Measurements from ENCODE around the gene F2RL2. TPM values are rescaled to one million over a fixed set of nuclear protein-coding genes. Genes with fewer than 3 reads are reported as not detected.
A peak's percentile ranks its signal among the peaks of the same experiment; 100 is the strongest.

F2RL2 gene
- total and polyA plus RNA-seq, 2 of the 4 experiments (the other 2 are of a cell fraction) = 21.7 to 32.8 TPM

GRCh38 chr5:76583163-76584047, 39.8 kb downstream of the F2RL2 start:
- Histone ChIP-seq H3K18ac (ENCODE audit: low read depth, low read length) (no peak overlapping the region), H4K91ac (ENCODE audit: insufficient read depth, low read depth, low read length) (no peak overlapping the region), H2BK20ac (ENCODE audit: low read depth, low read length) (no peak overlapping the region), H3K4me2 (ENCODE audit: low read depth, low read length) (no peak overlapping the region), H3K9me1 (ENCODE audit: insufficient read depth, low read length) (no peaks in the 10 kb centered on the region; the same call in 1 of the 2 replicates), H2BK15ac (ENCODE audit: low read depth, low read length) (no peak overlapping the region), H3K27ac (ENCODE audit: insufficient read depth, low read length) (no peak overlapping the region), H2AK9ac (replicated peaks; ENCODE audit: low read depth, low read length, poor library complexity) (no peak overlapping the region), H3K23ac (ENCODE audit: low read depth, low read length) (no peak overlapping the region), H2AK5ac (ENCODE audit: low read depth, low read length) (no peak overlapping the region), H3K36me3 (ENCODE audit: control insufficient read depth, insufficient read depth, low read length) (no peaks in the 10 kb centered on the region), H3K4me3 (ENCODE audit: insufficient read depth, low read depth, low read length) (no peak overlapping the region), H3K27me3 (ENCODE audit: control insufficient read depth, insufficient read depth, low read length) (peaks cover 2% of the 10 kb centered on the region), H2BK5ac (ENCODE audit: low read depth, low read length, poor library complexity, severe bottlenecking) (no peak overlapping the region), H3K14ac (replicated peaks; ENCODE audit: low read depth, low read length) (no peak overlapping the region), H3K9me3 (ENCODE audit: control insufficient read depth, insufficient read depth, low read length) (no peaks in the 10 kb centered on the region), H3K4me1 (ENCODE audit: control insufficient read depth, insufficient read depth, low read length) (peaks cover 2% of the 10 kb centered on the region; the same call in 1 of the 2 replicates), H4K5ac (ENCODE audit: low read depth, low read length) (no peak overlapping the region), H2BK120ac (ENCODE audit: low read depth, low read length) (no peak overlapping the region), H3K79me1 (ENCODE audit: low read depth in 1 of 2, low read length in 2 of 2) (no peaks in the 10 kb centered on the region), H4K20me1 (ENCODE audit: insufficient read depth, low read length) (no peaks in the 10 kb centered on the region), H3K56ac (ENCODE audit: extremely low read depth, insufficient read depth, low read length) (no peak overlapping the region), H2AFZ (replicated peaks; ENCODE audit: low read length, poor library complexity) (no peak overlapping the region), H4K8ac (ENCODE audit: low read depth in 2 of 2, low read length in 2 of 2) (no peak overlapping the region), H3K4ac (ENCODE audit: low read depth, low read length) (no peak overlapping the region), H3K9ac (ENCODE audit: low read depth, low read length) (no peak overlapping the region)
- intact Hi-C loops (cut with micrococcal nuclease) = loop anchor here (2.0 to 5.0 kb wide), 3 partner anchors 181 to 846 kb away; partner anchors contain the start of gene IQGAP2
- DNase-seq (peak; percentile 44), ATAC-seq (ENCODE audit: low read depth) (no peak)
- no CpG with 5 or more reads among the region's 7 CpGs for WGBS, 2 experiments (ENCODE audit: extremely low coverage in 2 of 2, insufficient read length in 1 of 2)
- ChIA-PET CTCF (interaction anchor here (0.6 to 1.6 kb wide), 6 partner anchors 9 to 412 kb away, joined by 3 to 6 read pairs (median 3); no protein-coding TSS in a partner anchor), POLR2A (ENCODE audit: unreplicated experiment) (interaction anchor here (0.5 kb wide), 1 partner anchor 119 kb away, joined by 6 read pairs; no protein-coding TSS in a partner anchor)
- dilution Hi-C loops (cut with HindIII; ENCODE audit: low sequenced_read_pairs, unreplicated experiment) = no loop called here
- in situ Hi-C loops (cut with MboI; ENCODE audit: low sequenced_read_pairs) = no loop called here
- TF ChIP-seq RAD21 (IDR thresholded peaks at IDR 0.05; ENCODE audit: low read length) (peak; percentile 67), CHD1 (IDR thresholded peaks at IDR 0.05; ENCODE audit: low read depth, low read length) (no peak), SMC3 (IDR thresholded peaks at IDR 0.05; ENCODE audit: low read depth, low read length) (peak; percentile 48)
- TF ChIP-seq, protein P1, sequence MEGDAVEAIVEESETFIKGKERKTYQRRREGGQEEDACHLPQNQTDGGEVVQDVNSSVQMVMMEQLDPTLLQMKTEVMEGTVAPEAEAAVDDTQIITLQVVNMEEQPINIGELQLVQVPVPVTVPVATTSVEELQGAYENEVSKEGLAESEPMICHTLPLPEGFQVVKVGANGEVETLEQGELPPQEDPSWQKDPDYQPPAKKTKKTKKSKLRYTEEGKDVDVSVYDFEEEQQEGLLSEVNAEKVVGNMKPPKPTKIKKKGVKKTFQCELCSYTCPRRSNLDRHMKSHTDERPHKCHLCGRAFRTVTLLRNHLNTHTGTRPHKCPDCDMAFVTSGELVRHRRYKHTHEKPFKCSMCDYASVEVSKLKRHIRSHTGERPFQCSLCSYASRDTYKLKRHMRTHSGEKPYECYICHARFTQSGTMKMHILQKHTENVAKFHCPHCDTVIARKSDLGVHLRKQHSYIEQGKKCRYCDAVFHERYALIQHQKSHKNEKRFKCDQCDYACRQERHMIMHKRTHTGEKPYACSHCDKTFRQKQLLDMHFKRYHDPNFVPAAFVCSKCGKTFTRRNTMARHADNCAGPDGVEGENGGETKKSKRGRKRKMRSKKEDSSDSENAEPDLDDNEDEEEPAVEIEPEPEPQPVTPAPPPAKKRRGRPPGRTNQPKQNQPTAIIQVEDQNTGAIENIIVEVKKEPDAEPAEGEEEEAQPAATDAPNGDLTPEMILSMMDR (conservative IDR thresholded peaks at IDR 0.05; ENCODE audit: low read depth, low read length) = peak; percentile 63
- no TSS peak for BruUV-seq (replicated peaks)

Measured in IMR-90 (cell line).